CD4-positive, alpha-beta T cell treated with Interleukin-2 at 100 ng/mL for 4 hours (primary cell): ENCODE measurements around the gene SLC8A1.

ENCODE experiments used
- DNase-seq: peaks from one replicate; pipeline ENCODE4 v3.0.0-alpha.2; 2020; ENCODE audit warnings: low spot score

SLC8A1 gene

GRCh38 chr2:40451918-40452605 lies at the start of gene SLC8A1:
Gene SLC8A1, minus strand, starts transcription at chr2:40452090.
- DNase-seq: no peak

- DNase-seq: no peak
Measured at GRCh38 chr2:40499437-40499836, 47.5 kb upstream of the SLC8A1 start.

GRCh38 chr2:40497251-40497859 lies 45.5 kb upstream of the SLC8A1 start:
- DNase-seq: no peak

GRCh38 chr2:40489678-40489960 lies 37.7 kb upstream of the SLC8A1 start:
- no peak for DNase-seq

- peak; percentile 17 for DNase-seq
Measured at GRCh38 chr2:40488927-40489677, 37.2 kb upstream of the SLC8A1 start.

GRCh38 chr2:40488101-40488601 lies 36.3 kb upstream of the SLC8A1 start:
- DNase-seq: no peak

- no peak for DNase-seq
Measured at GRCh38 chr2:40487602-40488001, 35.7 kb upstream of the SLC8A1 start.

- no peak for DNase-seq
Measured at GRCh38 chr2:40485854-40486253, 34.0 kb upstream of the SLC8A1 start.

GRCh38 chr2:40485318-40485717 lies 33.4 kb upstream of the SLC8A1 start:
- DNase-seq: no peak

GRCh38 chr2:40483549-40484243 lies 31.8 kb upstream of the SLC8A1 start:
- DNase-seq: no peak

- no peak for DNase-seq
Measured at GRCh38 chr2:40480596-40480995, 28.7 kb upstream of the SLC8A1 start.

- no peak for DNase-seq
Measured at GRCh38 chr2:40480073-40480472, 28.2 kb upstream of the SLC8A1 start.

GRCh38 chr2:40477361-40477760 lies 25.5 kb upstream of the SLC8A1 start:
- no peak for DNase-seq

GRCh38 chr2:40476436-40476835 lies 24.5 kb upstream of the SLC8A1 start:
- no peak for DNase-seq

- DNase-seq: no peak
Measured at GRCh38 chr2:40474306-40474705, 22.4 kb upstream of the SLC8A1 start.

GRCh38 chr2:40471866-40472265 lies 20.0 kb upstream of the SLC8A1 start:
- DNase-seq: no peak

- no peak for DNase-seq
Measured at GRCh38 chr2:40470822-40471813, 19.2 kb upstream of the SLC8A1 start.

GRCh38 chr2:40466935-40467572 lies 15.2 kb upstream of the SLC8A1 start:
- DNase-seq: no peak

- no peak for DNase-seq
Measured at GRCh38 chr2:40466332-40466906, 14.5 kb upstream of the SLC8A1 start.

- DNase-seq: no peak
Measured at GRCh38 chr2:40463112-40463511, 11.2 kb upstream of the SLC8A1 start.
